Liver (tissue), 9 donors: Measurements from ENCODE around the gene PPP4R4. TPM values are rescaled to one million over a fixed set of nuclear protein-coding genes. Genes with fewer than 3 reads are reported as not detected.

Source experiments
- DNase-seq: peaks from one replicate; pipeline ENCODE4 v3.0.0-alpha.2; 2017; ENCODE audit warnings: low spot score
- H3K27ac ChIP-seq, 2 donors: one replicate each; pipeline ENCODE4 v1.7.0; 2013; ENCODE audit warnings: inconsistent platforms in 2 of 2, low read length in 2 of 2, control low read depth in 1 of 2, low read depth in 1 of 2, mild to moderate bottlenecking in 1 of 2
- H3K27me3 ChIP-seq, 4 donors: one replicate each; pipeline versions ENCODE4 v1.6.1 to v1.7.0; 2013; ENCODE audit warnings: low read length in 3 of 4, inconsistent platforms in 1 of 4, mild to moderate bottlenecking in 1 of 4, moderate library complexity in 1 of 4; ENCODE audit not compliant: control insufficient read depth in 4 of 4, insufficient read depth in 4 of 4
- H3K36me3 ChIP-seq, 4 donors: one replicate each; pipeline versions ENCODE4 v1.6.1 to v1.7.0; 2013; ENCODE audit warnings: low read length in 3 of 4, mild to moderate bottlenecking in 3 of 4, low read depth in 1 of 4, moderate library complexity in 1 of 4; ENCODE audit not compliant: control insufficient read depth in 4 of 4, insufficient read depth in 3 of 4
- H3K4me1 ChIP-seq, 4 donors: one replicate each; pipeline versions ENCODE4 v1.6.1 to v1.7.0; 2013; ENCODE audit warnings: low read length in 3 of 4, mild to moderate bottlenecking in 3 of 4, moderate library complexity in 1 of 4; ENCODE audit not compliant: control insufficient read depth in 4 of 4, insufficient read depth in 4 of 4
- H3K4me3 ChIP-seq, 3 donors: one replicate each; pipeline versions ENCODE4 v1.6.1 to v1.7.0; 2013; ENCODE audit warnings: low read length in 3 of 3, control low read depth in 1 of 3, low read depth in 1 of 3, mild to moderate bottlenecking in 1 of 3
- H3K9ac ChIP-seq, 2 donors: one replicate each; pipeline ENCODE4 v1.7.0; 2013; ENCODE audit warnings: low read length in 2 of 2, mild to moderate bottlenecking in 2 of 2, moderate library complexity in 2 of 2, control low read depth in 1 of 2, low read depth in 1 of 2
- H3K9me3 ChIP-seq, 4 donors: one replicate each; pipeline versions ENCODE4 v1.6.1 to v1.7.0; 2013; ENCODE audit warnings: low read length in 3 of 4; ENCODE audit not compliant: control insufficient read depth in 4 of 4
- ATF3 ChIP-seq: IDR thresholded peaks from 2 replicates; pipeline ENCODE4 v1.6.1; 2016; ENCODE audit warnings: antibody characterized with exemption
- EGR1 ChIP-seq, 2 donors: IDR thresholded peaks; 2 replicates each; pipeline ENCODE4 v1.6.1; 2016 to 2018; ENCODE audit warnings: antibody characterized with exemption in 2 of 2, low read depth in 2 of 2
- FOXA2 ChIP-seq: IDR thresholded peaks from 2 replicates; pipeline ENCODE4 v1.6.1; 2016; ENCODE audit warnings: antibody characterized with exemption
- HNF4A ChIP-seq, 2 donors: conservative IDR thresholded peaks; 2 replicates each; pipeline ENCODE4 v1.6.1; 2016; ENCODE audit warnings: antibody characterized with exemption in 2 of 2, mild to moderate bottlenecking in 2 of 2
- HNF4G ChIP-seq: IDR thresholded peaks from 2 replicates; pipeline ENCODE4 v1.6.1; 2016; ENCODE audit warnings: antibody characterized with exemption
- JUND ChIP-seq, 2 donors: IDR thresholded peaks; 2 replicates each; pipeline ENCODE4 v1.6.1; 2016; ENCODE audit warnings: antibody characterized with exemption in 2 of 2
- NR2F2 ChIP-seq: IDR thresholded peaks from 2 replicates; pipeline ENCODE4 v1.6.1; 2016; ENCODE audit warnings: antibody characterized with exemption
- RXRA ChIP-seq, 2 donors: IDR thresholded peaks; 2 replicates each; pipeline ENCODE4 v1.6.1; 2017 to 2018; ENCODE audit warnings: antibody characterized with exemption in 2 of 2, mild to moderate bottlenecking in 1 of 2
- SP1 ChIP-seq: IDR thresholded peaks from 2 replicates; pipeline ENCODE4 v1.6.1; 2018; ENCODE audit warnings: antibody characterized with exemption, mild to moderate bottlenecking
- ZBTB33 ChIP-seq: IDR thresholded peaks from 2 replicates; pipeline ENCODE4 v1.6.1; 2016; ENCODE audit warnings: antibody characterized with exemption
- WGBS: extraction: QIAGEN DNeasy Blood & Tissue Kit; methylation state at CpG from one replicate; pipeline ENCODE4 v1.1.7; 2013; 5-methylcytosine and 5-hydroxymethylcytosine counted together
- polyA plus RNA-seq, 2 donors: library from polyadenylated mRNA; stranded (reverse) in 1 of 2; unstranded in 1 of 2; fragments of 200-250 nt in 1 of 2; fragments of >200 nt in 1 of 2; fragmentation: Nextera tagmentation in 1 of 2; extraction: Ambion mirVana in 1 of 2; gene quantifications; one replicate each; pipeline versions ENCODE4 v1.2.1 to v1.2.3, GENCODE V29; 2013 to 2015
- total RNA-seq, 2 donors: library from RNA; depleted of rRNA; stranded (reverse); fragments of >200 nt; gene quantifications; one replicate each; pipeline ENCODE4 v1.2.3, GENCODE V29; 2014
- TF ChIP-seq, protein P1 (sequence below): IDR thresholded peaks from 2 replicates; pipeline ENCODE4 v1.6.1; 2016; ENCODE audit warnings: antibody characterized with exemption, mild to moderate bottlenecking
- TF ChIP-seq, protein P2 (sequence below): IDR thresholded peaks from 2 replicates; pipeline ENCODE4 v1.6.1; 2016; ENCODE audit warnings: antibody characterized with exemption
- donor health status: healthy.
- donor health status: healthy.
- donor health status: healthy.
- donor health status: healthy.
- donor health status: healthy.

PPP4R4 gene
- total and polyA plus RNA-seq, 4 donors = 0.52 to 2.4 (median 0.99) TPM

- no peaks in the 10 kb centered on the region for H3K36me3 ChIP-seq
- no peaks in the 10 kb centered on the region for H3K4me1 ChIP-seq
- no peak overlapping the region for H3K4me3 ChIP-seq
- no peak overlapping the region for H3K27ac ChIP-seq
- H3K9ac ChIP-seq = no peak overlapping the region
- no peak for TF ChIP-seq FOXA2
- TF ChIP-seq NR2F2 = no peak
- no peak for TF ChIP-seq ATF3
- TF ChIP-seq, protein P1, sequence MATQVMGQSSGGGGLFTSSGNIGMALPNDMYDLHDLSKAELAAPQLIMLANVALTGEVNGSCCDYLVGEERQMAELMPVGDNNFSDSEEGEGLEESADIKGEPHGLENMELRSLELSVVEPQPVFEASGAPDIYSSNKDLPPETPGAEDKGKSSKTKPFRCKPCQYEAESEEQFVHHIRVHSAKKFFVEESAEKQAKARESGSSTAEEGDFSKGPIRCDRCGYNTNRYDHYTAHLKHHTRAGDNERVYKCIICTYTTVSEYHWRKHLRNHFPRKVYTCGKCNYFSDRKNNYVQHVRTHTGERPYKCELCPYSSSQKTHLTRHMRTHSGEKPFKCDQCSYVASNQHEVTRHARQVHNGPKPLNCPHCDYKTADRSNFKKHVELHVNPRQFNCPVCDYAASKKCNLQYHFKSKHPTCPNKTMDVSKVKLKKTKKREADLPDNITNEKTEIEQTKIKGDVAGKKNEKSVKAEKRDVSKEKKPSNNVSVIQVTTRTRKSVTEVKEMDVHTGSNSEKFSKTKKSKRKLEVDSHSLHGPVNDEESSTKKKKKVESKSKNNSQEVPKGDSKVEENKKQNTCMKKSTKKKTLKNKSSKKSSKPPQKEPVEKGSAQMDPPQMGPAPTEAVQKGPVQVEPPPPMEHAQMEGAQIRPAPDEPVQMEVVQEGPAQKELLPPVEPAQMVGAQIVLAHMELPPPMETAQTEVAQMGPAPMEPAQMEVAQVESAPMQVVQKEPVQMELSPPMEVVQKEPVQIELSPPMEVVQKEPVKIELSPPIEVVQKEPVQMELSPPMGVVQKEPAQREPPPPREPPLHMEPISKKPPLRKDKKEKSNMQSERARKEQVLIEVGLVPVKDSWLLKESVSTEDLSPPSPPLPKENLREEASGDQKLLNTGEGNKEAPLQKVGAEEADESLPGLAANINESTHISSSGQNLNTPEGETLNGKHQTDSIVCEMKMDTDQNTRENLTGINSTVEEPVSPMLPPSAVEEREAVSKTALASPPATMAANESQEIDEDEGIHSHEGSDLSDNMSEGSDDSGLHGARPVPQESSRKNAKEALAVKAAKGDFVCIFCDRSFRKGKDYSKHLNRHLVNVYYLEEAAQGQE = no peak
- no peak for TF ChIP-seq HNF4A (conservative IDR thresholded peaks at IDR 0.05)
- TF ChIP-seq RXRA (IDR thresholded peaks at IDR 0.05) = no peak
- TF ChIP-seq, protein P2, sequence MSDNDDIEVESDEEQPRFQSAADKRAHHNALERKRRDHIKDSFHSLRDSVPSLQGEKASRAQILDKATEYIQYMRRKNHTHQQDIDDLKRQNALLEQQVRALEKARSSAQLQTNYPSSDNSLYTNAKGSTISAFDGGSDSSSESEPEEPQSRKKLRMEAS = no peak
- no peak for TF ChIP-seq EGR1 (IDR thresholded peaks at IDR 0.05; ENCODE audit: low read depth in 2 of 2)
- TF ChIP-seq JUND (IDR thresholded peaks at IDR 0.05) = no peak
- TF ChIP-seq ZBTB33 = no peak
- TF ChIP-seq HNF4G = no peak
- no peak for TF ChIP-seq SP1
- H3K9me3 ChIP-seq = no peaks in the 10 kb centered on the region
- 84% methylated on average over 1 of the region's 1 CpG for WGBS
- no peaks in the 10 kb centered on the region for H3K27me3 ChIP-seq
- no peak for DNase-seq
Measured at GRCh38 chr14:94144765-94145164, 29.4 kb upstream of the PPP4R4 start.

DNA sequence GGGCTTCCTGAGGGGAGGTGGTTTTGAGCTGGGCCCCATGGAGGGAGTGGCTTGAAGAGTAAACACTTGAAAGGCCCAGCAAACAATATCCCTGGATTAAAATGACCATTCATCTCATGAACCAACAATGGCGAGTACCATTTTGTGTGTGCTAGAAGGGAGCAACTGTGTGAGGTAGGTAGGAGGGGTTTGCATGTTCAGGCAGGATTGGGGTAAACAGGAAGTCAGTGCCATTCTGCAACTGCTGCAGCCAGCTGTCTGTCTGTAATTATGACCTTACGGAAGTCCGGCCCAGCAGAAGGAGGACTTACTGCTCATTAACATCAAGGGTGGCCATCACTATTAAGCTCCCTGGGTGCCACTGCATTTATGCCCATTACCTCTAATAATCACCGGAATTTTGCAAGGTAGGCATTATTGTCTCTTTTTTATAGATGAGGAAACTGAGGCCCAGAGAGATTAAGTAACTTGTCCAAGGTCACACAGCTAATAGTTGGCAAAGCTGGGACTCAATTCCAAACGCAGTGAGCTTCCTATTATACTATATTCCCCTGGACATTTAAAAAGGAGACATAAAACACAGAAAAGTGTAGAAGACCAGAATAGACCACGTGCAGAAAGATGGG is 28.1 kb upstream of the PPP4R4 start:
- H3K36me3 ChIP-seq = no peaks in the 10 kb centered on the region
- H3K27me3 ChIP-seq = no peaks in the 10 kb centered on the region
- no peak for DNase-seq
- H3K4me3 ChIP-seq = no peak overlapping the region
- H3K9ac ChIP-seq = no peak overlapping the region
- H3K27ac ChIP-seq = no peak overlapping the region
- no peaks in the 10 kb centered on the region for H3K9me3 ChIP-seq
- no peaks in the 10 kb centered on the region for H3K4me1 ChIP-seq
- TF ChIP-seq, protein P1 = no peak
- TF ChIP-seq EGR1 (IDR thresholded peaks at IDR 0.05; ENCODE audit: low read depth in 2 of 2) (no peak), NR2F2 (no peak)
- WGBS = 88% methylated on average over 6 of the region's 6 CpGs
